NT2/D1 (cell line): ENCODE measurements around the gene BMS1.
"Not testable (repeated sequence)": the region's sequence is repeated elsewhere in the genome, so short reads cannot be mapped to it uniquely, and the experiment has no call there.

Experiments
- DNase-seq: peaks from one replicate; pipeline ENCODE4 v3.0.0-alpha.2; 2011; ENCODE audit warnings: low read depth, low spot score
- H3K27me3 ChIP-seq: 2 replicates; pipeline ENCODE4 v1.6.0; 2011; ENCODE audit warnings: mild to moderate bottlenecking; ENCODE audit not compliant: insufficient read length, insufficient read depth
- H3K36me3 ChIP-seq: 2 replicates; pipeline ENCODE4 v1.6.1; 2011; ENCODE audit warnings: mild to moderate bottlenecking, low read length, mixed read lengths; ENCODE audit not compliant: insufficient read depth, insufficient read length
- H3K4me1 ChIP-seq: 2 replicates; pipeline ENCODE4 v1.5.1; 2011; ENCODE audit not compliant: insufficient read depth, insufficient read length
- H3K4me3 ChIP-seq: 2 replicates; pipeline ENCODE4 v1.5.1; 2011; ENCODE audit warnings: low read depth; ENCODE audit not compliant: insufficient read length
- H3K9ac ChIP-seq: 2 replicates; pipeline ENCODE4 v1.6.0; 2011; ENCODE audit warnings: low read depth; ENCODE audit not compliant: insufficient read length
- H3K9me3 ChIP-seq: 2 replicates; pipeline ENCODE4 v1.5.1; 2011; ENCODE audit warnings: mild to moderate bottlenecking, low read length; ENCODE audit not compliant: insufficient read depth
- SUZ12 ChIP-seq: IDR thresholded peaks from 2 replicates; pipeline ENCODE4 v1.6.1; 2011; ENCODE audit not compliant: insufficient read length, insufficient read depth; ENCODE audit errors: extremely low read depth
- YY1 ChIP-seq: IDR thresholded peaks from 2 replicates; pipeline ENCODE4 v1.6.1; 2011; ENCODE audit not compliant: insufficient read length, insufficient read depth
- ZNF274 ChIP-seq: IDR thresholded peaks from 2 replicates; pipeline ENCODE4 v1.6.1; 2011; ENCODE audit warnings: mild to moderate bottlenecking, low read depth, low read length

The BMS1 gene

GRCh38 chr10:42859256-42859655, 76.7 kb downstream of the BMS1 start:
- no peak for DNase-seq
- no peak overlapping the region for H3K4me3 ChIP-seq
- no peaks in the 10 kb centered on the region for H3K9me3 ChIP-seq
- no peaks in the 10 kb centered on the region for H3K4me1 ChIP-seq
- H3K9ac ChIP-seq, result no peak overlapping the region
- H3K27me3 ChIP-seq, result no peaks in the 10 kb centered on the region
- H3K36me3 ChIP-seq, result no peaks in the 10 kb centered on the region
- TF ChIP-seq SUZ12 (no peak), YY1 (no peak), ZNF274 (no peak)

GRCh38 chr10:42860016-42860415, 77.4 kb downstream of the BMS1 start:
- H3K4me3 ChIP-seq, H3K27me3 ChIP-seq, DNase-seq, H3K9me3 ChIP-seq, H3K4me1 ChIP-seq, H3K36me3 ChIP-seq, H3K9ac ChIP-seq: not testable (repeated sequence)

DNA sequence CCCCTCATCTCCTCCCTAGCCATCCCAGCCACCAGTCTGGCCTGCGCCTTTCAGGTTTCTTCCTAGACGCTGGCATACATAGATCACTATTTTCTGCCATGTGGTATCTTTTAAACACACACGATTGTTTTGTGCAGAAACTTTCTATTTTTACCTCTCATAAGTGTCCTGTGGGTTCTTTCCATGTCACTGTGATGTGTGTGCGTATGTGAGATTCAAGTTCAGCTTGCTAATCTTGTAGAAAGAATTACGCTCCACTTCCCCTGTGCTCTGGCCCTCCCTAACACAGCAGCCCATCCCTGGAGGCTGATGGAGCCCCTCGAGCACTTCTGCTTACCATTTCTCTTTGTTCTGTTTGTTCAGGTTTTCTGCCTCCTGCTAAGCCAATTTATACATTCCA, 80.2 kb downstream of the BMS1 start:
- H3K4me1 ChIP-seq, H3K36me3 ChIP-seq, DNase-seq, H3K9me3 ChIP-seq, H3K27me3 ChIP-seq, H3K4me3 ChIP-seq, H3K9ac ChIP-seq: not testable (repeated sequence)

- H3K9ac ChIP-seq, result no peak overlapping the region
- H3K4me1 ChIP-seq, result peaks cover 6% of the 10 kb centered on the region
- H3K36me3 ChIP-seq, result no peaks in the 10 kb centered on the region
- TF ChIP-seq ZNF274, result no peak
- no peak for TF ChIP-seq SUZ12
- no peak for TF ChIP-seq YY1
- no peak overlapping the region for H3K4me3 ChIP-seq
- H3K9me3 ChIP-seq, result 0 out of 2 replicates have a peak, but pooled peaks cover 2% of the 10 kb centered on the region
- H3K27me3 ChIP-seq, result peaks cover 5% of the 10 kb centered on the region
- DNase-seq, result peak; percentile 8
Observed at GRCh38 chr10:42864575-42864974, 82.0 kb downstream of the BMS1 start.

DNA sequence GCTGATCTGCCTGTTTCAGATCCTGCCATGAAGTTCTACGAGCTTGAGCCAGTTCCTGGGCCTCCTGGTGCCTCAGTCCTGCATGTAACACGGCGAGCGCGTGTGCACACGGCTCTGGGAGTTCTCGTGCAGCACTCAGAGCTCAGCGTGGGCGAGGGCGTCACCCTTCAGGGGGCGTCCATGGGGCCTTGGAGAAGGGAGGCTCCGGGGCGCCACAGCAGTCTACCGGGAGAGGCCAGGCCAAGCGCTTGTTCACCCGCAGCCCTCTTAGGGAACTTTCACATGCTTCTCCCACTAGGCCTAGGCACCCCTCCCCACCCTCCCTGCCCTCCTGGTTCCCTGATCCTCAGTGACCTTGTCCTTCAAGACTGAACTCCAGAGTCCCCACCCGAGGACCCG, 83.1 kb downstream of the BMS1 start:
- no peaks in the 10 kb centered on the region for H3K36me3 ChIP-seq
- 0 out of 2 replicates have a peak, but pooled peaks cover 4% of the 10 kb centered on the region for H3K9me3 ChIP-seq
- no peak overlapping the region for H3K4me3 ChIP-seq
- TF ChIP-seq ZNF274, result no peak
- TF ChIP-seq YY1, result no peak
- TF ChIP-seq SUZ12, result no peak
- H3K4me1 ChIP-seq, result peaks cover 8% of the 10 kb centered on the region
- no peak for DNase-seq
- H3K27me3 ChIP-seq, result peaks cover 5% of the 10 kb centered on the region
- no peak overlapping the region for H3K9ac ChIP-seq

DNA sequence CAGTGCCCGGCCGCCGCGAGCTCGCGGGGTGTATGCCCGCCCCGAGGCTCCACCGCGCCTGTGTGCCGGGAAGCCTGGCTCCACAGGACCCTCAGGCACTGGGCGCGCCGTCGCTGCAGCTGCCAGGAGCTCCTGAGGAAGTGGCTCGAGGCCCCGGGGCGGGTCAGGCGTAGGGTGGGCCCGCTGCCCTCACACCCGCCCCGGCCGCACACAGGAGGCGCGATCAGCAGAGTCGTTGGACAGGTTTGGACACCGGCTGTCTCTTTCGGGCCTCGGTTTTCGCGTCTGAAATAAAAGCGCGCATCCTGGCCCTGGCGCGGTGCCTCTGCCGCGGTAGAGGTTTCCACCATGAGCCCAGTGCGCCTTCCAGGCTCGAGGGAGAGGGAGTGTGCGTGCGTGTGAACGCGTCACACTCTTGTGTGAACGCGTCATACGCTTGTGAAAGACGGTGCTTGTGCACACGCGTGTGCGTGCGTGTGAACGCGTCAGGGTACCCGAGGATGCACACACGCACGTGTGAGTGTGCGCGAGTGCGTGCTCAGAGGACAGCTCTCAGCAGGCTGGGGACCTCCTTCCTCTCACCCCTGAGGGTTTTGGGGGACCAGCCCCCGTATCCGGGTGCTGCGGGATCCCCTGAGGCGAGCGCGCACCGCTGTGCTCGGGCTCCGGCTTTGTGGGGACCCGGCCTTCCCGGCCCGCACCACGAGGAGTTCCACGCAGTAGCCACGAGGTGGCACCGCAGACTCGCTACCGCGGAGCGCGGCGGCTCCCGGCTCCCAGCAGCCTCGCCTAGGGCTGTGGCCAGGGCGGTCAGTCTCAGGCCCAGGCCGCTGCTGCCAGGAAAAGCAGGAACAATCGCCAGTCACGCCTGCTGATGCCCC, 83.8 kb downstream of the BMS1 start:
- H3K9me3 ChIP-seq, result 0 out of 2 replicates have a peak, but pooled peaks cover 4% of the 10 kb centered on the region
- peaks cover 5% of the 10 kb centered on the region for H3K27me3 ChIP-seq
- peak overlapping the region; percentile 61 for H3K9ac ChIP-seq
- DNase-seq, result peak; percentile 50
- peaks cover 8% of the 10 kb centered on the region for H3K4me1 ChIP-seq
- no peak overlapping the region for H3K4me3 ChIP-seq
- no peaks in the 10 kb centered on the region for H3K36me3 ChIP-seq
- TF ChIP-seq SUZ12 (no peak), YY1 (no peak), ZNF274 (no peak)

GRCh38 chr10:42867571-42867970, 85.0 kb downstream of the BMS1 start:
- Histone ChIP-seq H3K27me3 (peaks cover 5% of the 10 kb centered on the region), H3K9ac (no peak overlapping the region)
- no peak for TF ChIP-seq SUZ12
- no peak for TF ChIP-seq ZNF274
- no peak for TF ChIP-seq YY1

More at GRCh38 chr10:42867571-42867970, 85.0 kb downstream of the BMS1 start:
- Histone ChIP-seq H3K4me1 (peaks cover 8% of the 10 kb centered on the region), H3K4me3 (no peak overlapping the region), H3K9me3 (0 out of 2 replicates have a peak, but pooled peaks cover 4% of the 10 kb centered on the region), H3K36me3 (no peaks in the 10 kb centered on the region)
- DNase-seq, result no peak
